Stimulated activated CD4-positive, alpha-beta T cell treated with anti-CD3 and anti-CD28 coated beads, Interleukin-15, amount 100 ng/mL, for 24 hours (primary cell): ENCODE data around the gene TRMT2A.

Experiments
- DNase-seq: peaks from one replicate; pipeline ENCODE4 v3.0.0-alpha.2; 2020

The TRMT2A gene

GRCh38 chr22:20131859-20132685 is 15.0 kb upstream of the TRMT2A start:
- DNase-seq = peak; percentile 47

GRCh38 chr22:20131597-20131858 is 14.5 kb upstream of the TRMT2A start, which contains the start of gene ZDHHC8:
Gene ZDHHC8, plus strand, starts transcription at chr22:20131804. Its CDS starts 144 bp downstream, at chr22:20131948.
- peak; percentile 66 for DNase-seq

GRCh38 chr22:20130731-20131596 is 13.9 kb upstream of the TRMT2A start:
- DNase-seq = peak; percentile 88

- no peak for DNase-seq
Measured at GRCh38 chr22:20130319-20130718, 13.3 kb upstream of the TRMT2A start.

- no peak for DNase-seq
Measured at GRCh38 chr22:20129747-20130014, 12.7 kb upstream of the TRMT2A start.

- DNase-seq = peak; percentile 62
Measured at GRCh38 chr22:20128902-20129746, 12.1 kb upstream of the TRMT2A start.

- no peak for DNase-seq
Measured at GRCh38 chr22:20128619-20128901, 11.5 kb upstream of the TRMT2A start.

GRCh38 chr22:20127869-20128618 is 11.0 kb upstream of the TRMT2A start:
- no peak for DNase-seq

GRCh38 chr22:20127318-20127868 is 10.4 kb upstream of the TRMT2A start:
- no peak for DNase-seq

GRCh38 chr22:20126284-20127029 is 9.4 kb upstream of the TRMT2A start:
- DNase-seq = no peak

- no peak for DNase-seq
Measured at GRCh38 chr22:20125201-20126174, 8.5 kb upstream of the TRMT2A start.

- DNase-seq = no peak
Measured at GRCh38 chr22:20124083-20124787, 7.2 kb upstream of the TRMT2A start.

- DNase-seq = no peak
Measured at GRCh38 chr22:20123366-20124082, 6.5 kb upstream of the TRMT2A start.

GRCh38 chr22:20121856-20122415 is 4.9 kb upstream of the TRMT2A start:
- DNase-seq = no peak

- DNase-seq = peak; percentile 54
Measured at GRCh38 chr22:20118300-20119020, 1.4 kb upstream of the TRMT2A start.

- peak; percentile 91 for DNase-seq
Measured at GRCh38 chr22:20117633-20118299, 740 bp upstream of the TRMT2A start.

- DNase-seq = no peak
Measured at GRCh38 chr22:20116376-20116950, 563 bp downstream of the TRMT2A start.
